SK-N-SH treated with all-trans-retinoic acid at 6 μM for 48 hours (cell line): ENCODE data around the gene FRMD4A.

Experiments used
- ATAC-seq: fragments of 200-7000 bp; cut with Tn5 transposase; 3 replicates; pipeline ENCODE4 v1.9.1; 2020; ENCODE audit warnings: mild to moderate bottlenecking, moderate library complexity
- ARNTL ChIP-seq: fragments of 450-650 bp; formaldehyde crosslinking; IDR thresholded peaks from 2 replicates; pipeline ENCODE4 v1.5.0; 2020; ENCODE audit warnings: low read depth, mild to moderate bottlenecking, moderate library complexity, borderline replicate concordance
- BACH2 ChIP-seq: fragments of 250-450 bp; sonication (Bioruptor Pico); IDR thresholded peaks from 2 replicates; pipeline ENCODE4 v1.9.0; 2021; ENCODE audit warnings: mild to moderate bottlenecking, borderline replicate concordance
- CSDC2 ChIP-seq: fragments of 250-450 bp; sonication (Bioruptor Pico); IDR thresholded peaks from 2 replicates; pipeline ENCODE4 v1.5.0; 2020; ENCODE audit warnings: mild to moderate bottlenecking, moderate library complexity
- ESRRG ChIP-seq: fragments of 250-450 bp; sonication (Bioruptor Pico); IDR thresholded peaks from 2 replicates; pipeline ENCODE4 v1.6.1; 2021; ENCODE audit warnings: mild to moderate bottlenecking
- GLIS3 ChIP-seq: fragments of 250-450 bp; sonication (Bioruptor Pico); IDR thresholded peaks from 2 replicates; pipeline ENCODE4 v1.5.0; 2020; ENCODE audit warnings: mild to moderate bottlenecking, moderate library complexity
- ISL1 ChIP-seq: fragments of 250-450 bp; sonication (Bioruptor Pico); IDR thresholded peaks from 2 replicates; pipeline ENCODE4 v2.1.2; 2022; ENCODE audit warnings: mild to moderate bottlenecking, moderate library complexity
- PPARA ChIP-seq: fragments of 250-450 bp; sonication (Bioruptor Pico); IDR thresholded peaks from 2 replicates; pipeline ENCODE4 v1.5.0; 2020; ENCODE audit warnings: mild to moderate bottlenecking, borderline replicate concordance
- RARB ChIP-seq: fragments of 250-450 bp; sonication (Bioruptor Pico); IDR thresholded peaks from 2 replicates; pipeline ENCODE4 v1.8.0; 2021; ENCODE audit warnings: mild to moderate bottlenecking, moderate library complexity
- TCF4 ChIP-seq: fragments of 250-450 bp; sonication (Bioruptor Pico); IDR thresholded peaks from 2 replicates; pipeline ENCODE4 v1.8.0; 2021; ENCODE audit warnings: mild to moderate bottlenecking, moderate library complexity, borderline replicate concordance
- TOX ChIP-seq: fragments of 250-450 bp; sonication (Bioruptor Pico); IDR thresholded peaks from 2 replicates; pipeline ENCODE4 v1.8.0; 2021; ENCODE audit warnings: mild to moderate bottlenecking, moderate library complexity, borderline replicate concordance
- ZC3H10 ChIP-seq: fragments of 250-450 bp; sonication (Bioruptor Pico); IDR thresholded peaks from 2 replicates; pipeline ENCODE4 v1.5.1; 2021; ENCODE audit warnings: mild to moderate bottlenecking, moderate library complexity
- ZFP30 ChIP-seq: fragments of 450-650 bp; formaldehyde crosslinking; IDR thresholded peaks from 2 replicates; pipeline ENCODE4 v1.5.0; 2022; ENCODE audit warnings: mild to moderate bottlenecking, moderate library complexity
- ZNF565 ChIP-seq: fragments of 450-650 bp; formaldehyde crosslinking; conservative IDR thresholded peaks from 2 replicates; pipeline ENCODE4 v1.5.0; 2020; ENCODE audit warnings: low read depth, mild to moderate bottlenecking, moderate library complexity
- ZNF70 ChIP-seq: fragments of 450-650 bp; formaldehyde crosslinking; IDR thresholded peaks from 2 replicates; pipeline ENCODE4 v1.5.0; 2020; ENCODE audit warnings: mild to moderate bottlenecking, moderate library complexity
- TF ChIP-seq, protein P1 (sequence below): fragments of 250-450 bp; sonication (Bioruptor Pico); IDR thresholded peaks from 2 replicates; pipeline ENCODE4 v1.5.0; 2020; ENCODE audit warnings: mild to moderate bottlenecking, moderate library complexity
- TF ChIP-seq, protein P2 (sequence below): fragments of 250-450 bp; sonication (Bioruptor Pico); IDR thresholded peaks from 2 replicates; pipeline ENCODE4 v1.5.1; 2020; ENCODE audit warnings: low read depth, mild to moderate bottlenecking, moderate library complexity
- TF ChIP-seq, protein P3 (sequence below): fragments of 250-450 bp; sonication (Bioruptor Pico); IDR thresholded peaks from 2 replicates; pipeline ENCODE4 v1.8.0; 2020; ENCODE audit warnings: mild to moderate bottlenecking, moderate library complexity, borderline replicate concordance
- TF ChIP-seq, protein P4 (sequence below): fragments of 250-450 bp; sonication (Bioruptor Pico); IDR thresholded peaks from 2 replicates; pipeline ENCODE4 v1.8.0; 2021; ENCODE audit warnings: low read depth, mild to moderate bottlenecking, moderate library complexity, borderline replicate concordance
- TF ChIP-seq, protein P5 (sequence below): fragments of 250-450 bp; sonication (Bioruptor Pico); IDR thresholded peaks from 2 replicates; pipeline ENCODE4 v1.5.1; 2021; ENCODE audit warnings: mild to moderate bottlenecking, moderate library complexity

Gene FRMD4A

DNA sequence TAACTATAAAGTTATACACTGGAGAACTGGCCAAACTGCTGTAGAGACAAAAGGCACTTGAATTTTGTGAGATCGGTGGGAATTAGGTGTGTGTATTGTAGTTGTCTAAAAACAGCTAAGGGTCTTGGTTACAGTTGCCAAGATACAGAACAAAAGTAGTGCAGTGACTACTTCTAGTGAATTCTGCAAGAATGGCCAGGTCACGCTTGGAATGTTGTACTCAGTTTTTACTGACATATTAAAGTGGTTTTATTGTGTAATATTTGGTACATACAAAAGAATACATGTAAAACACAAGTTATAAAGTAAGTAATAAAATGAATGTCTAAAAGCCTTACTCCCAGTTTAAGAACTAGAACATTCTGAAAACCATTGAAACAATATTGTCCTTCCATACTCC, 701.6 kb downstream of the FRMD4A start:
- TF ChIP-seq ZNF565 (CRISPR knock-in tag) (no peak), BACH2 (CRISPR knock-in tag) (no peak), ARNTL (CRISPR knock-in tag) (no peak), ZFP30 (CRISPR knock-in tag) (no peak), TOX (CRISPR knock-in tag) (no peak), PPARA (no peak), CSDC2 (CRISPR knock-in tag) (no peak), ZNF70 (CRISPR knock-in tag) (no peak)
- TF ChIP-seq, protein P1, sequence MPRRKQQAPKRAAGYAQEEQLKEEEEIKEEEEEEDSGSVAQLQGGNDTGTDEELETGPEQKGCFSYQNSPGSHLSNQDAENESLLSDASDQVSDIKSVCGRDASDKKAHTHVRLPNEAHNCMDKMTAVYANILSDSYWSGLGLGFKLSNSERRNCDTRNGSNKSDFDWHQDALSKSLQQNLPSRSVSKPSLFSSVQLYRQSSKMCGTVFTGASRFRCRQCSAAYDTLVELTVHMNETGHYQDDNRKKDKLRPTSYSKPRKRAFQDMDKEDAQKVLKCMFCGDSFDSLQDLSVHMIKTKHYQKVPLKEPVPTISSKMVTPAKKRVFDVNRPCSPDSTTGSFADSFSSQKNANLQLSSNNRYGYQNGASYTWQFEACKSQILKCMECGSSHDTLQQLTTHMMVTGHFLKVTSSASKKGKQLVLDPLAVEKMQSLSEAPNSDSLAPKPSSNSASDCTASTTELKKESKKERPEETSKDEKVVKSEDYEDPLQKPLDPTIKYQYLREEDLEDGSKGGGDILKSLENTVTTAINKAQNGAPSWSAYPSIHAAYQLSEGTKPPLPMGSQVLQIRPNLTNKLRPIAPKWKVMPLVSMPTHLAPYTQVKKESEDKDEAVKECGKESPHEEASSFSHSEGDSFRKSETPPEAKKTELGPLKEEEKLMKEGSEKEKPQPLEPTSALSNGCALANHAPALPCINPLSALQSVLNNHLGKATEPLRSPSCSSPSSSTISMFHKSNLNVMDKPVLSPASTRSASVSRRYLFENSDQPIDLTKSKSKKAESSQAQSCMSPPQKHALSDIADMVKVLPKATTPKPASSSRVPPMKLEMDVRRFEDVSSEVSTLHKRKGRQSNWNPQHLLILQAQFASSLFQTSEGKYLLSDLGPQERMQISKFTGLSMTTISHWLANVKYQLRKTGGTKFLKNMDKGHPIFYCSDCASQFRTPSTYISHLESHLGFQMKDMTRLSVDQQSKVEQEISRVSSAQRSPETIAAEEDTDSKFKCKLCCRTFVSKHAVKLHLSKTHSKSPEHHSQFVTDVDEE = no peak
- TF ChIP-seq, all 23 proteins: peak for 0
- no peak for ATAC-seq

DNA sequence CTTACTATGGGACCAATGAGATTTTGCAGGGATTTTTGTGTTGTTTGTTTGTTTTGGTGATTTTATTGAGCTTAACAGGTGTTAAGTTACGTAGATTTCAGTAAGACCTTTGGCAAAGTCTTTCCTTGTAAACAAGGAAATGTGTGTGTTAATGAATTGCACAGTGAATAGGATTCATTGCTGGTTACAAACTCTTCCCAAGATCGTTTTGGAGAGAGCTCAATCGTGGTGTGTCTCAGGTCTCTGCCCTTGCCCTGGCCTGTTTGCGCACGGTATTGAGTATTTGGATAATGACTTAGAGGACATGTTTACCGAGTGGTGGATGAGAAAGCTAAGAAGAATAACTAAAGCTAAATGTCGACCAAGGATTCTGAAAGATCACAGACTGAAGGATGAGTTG, 702.1 kb downstream of the FRMD4A start:
- TF ChIP-seq RARB (no peak), CSDC2 (CRISPR knock-in tag) (no peak), TOX (CRISPR knock-in tag) (no peak), ISL1 (no peak), TCF4 (no peak), ARNTL (CRISPR knock-in tag) (no peak), ZFP30 (CRISPR knock-in tag) (no peak)
- TF ChIP-seq, protein P1 = no peak
- TF ChIP-seq, protein P2, sequence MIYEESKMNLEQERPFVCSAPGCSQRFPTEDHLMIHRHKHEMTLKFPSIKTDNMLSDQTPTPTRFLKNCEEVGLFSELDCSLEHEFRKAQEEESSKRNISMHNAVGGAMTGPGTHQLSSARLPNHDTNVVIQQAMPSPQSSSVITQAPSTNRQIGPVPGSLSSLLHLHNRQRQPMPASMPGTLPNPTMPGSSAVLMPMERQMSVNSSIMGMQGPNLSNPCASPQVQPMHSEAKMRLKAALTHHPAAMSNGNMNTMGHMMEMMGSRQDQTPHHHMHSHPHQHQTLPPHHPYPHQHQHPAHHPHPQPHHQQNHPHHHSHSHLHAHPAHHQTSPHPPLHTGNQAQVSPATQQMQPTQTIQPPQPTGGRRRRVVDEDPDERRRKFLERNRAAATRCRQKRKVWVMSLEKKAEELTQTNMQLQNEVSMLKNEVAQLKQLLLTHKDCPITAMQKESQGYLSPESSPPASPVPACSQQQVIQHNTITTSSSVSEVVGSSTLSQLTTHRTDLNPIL (CRISPR knock-in tag) = no peak
- TF ChIP-seq, protein P3, sequence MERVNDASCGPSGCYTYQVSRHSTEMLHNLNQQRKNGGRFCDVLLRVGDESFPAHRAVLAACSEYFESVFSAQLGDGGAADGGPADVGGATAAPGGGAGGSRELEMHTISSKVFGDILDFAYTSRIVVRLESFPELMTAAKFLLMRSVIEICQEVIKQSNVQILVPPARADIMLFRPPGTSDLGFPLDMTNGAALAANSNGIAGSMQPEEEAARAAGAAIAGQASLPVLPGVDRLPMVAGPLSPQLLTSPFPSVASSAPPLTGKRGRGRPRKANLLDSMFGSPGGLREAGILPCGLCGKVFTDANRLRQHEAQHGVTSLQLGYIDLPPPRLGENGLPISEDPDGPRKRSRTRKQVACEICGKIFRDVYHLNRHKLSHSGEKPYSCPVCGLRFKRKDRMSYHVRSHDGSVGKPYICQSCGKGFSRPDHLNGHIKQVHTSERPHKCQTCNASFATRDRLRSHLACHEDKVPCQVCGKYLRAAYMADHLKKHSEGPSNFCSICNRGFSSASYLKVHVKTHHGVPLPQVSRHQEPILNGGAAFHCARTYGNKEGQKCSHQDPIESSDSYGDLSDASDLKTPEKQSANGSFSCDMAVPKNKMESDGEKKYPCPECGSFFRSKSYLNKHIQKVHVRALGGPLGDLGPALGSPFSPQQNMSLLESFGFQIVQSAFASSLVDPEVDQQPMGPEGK (CRISPR knock-in tag) = no peak
- TF ChIP-seq, protein P4, sequence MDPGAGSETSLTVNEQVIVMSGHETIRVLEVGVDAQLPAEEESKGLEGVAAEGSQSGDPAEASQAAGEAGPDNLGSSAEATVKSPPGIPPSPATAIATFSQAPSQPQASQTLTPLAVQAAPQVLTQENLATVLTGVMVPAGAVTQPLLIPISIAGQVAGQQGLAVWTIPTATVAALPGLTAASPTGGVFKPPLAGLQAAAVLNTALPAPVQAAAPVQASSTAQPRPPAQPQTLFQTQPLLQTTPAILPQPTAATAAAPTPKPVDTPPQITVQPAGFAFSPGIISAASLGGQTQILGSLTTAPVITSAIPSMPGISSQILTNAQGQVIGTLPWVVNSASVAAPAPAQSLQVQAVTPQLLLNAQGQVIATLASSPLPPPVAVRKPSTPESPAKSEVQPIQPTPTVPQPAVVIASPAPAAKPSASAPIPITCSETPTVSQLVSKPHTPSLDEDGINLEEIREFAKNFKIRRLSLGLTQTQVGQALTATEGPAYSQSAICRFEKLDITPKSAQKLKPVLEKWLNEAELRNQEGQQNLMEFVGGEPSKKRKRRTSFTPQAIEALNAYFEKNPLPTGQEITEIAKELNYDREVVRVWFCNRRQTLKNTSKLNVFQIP (CRISPR knock-in tag) = no peak
- no peak for ATAC-seq

DNA sequence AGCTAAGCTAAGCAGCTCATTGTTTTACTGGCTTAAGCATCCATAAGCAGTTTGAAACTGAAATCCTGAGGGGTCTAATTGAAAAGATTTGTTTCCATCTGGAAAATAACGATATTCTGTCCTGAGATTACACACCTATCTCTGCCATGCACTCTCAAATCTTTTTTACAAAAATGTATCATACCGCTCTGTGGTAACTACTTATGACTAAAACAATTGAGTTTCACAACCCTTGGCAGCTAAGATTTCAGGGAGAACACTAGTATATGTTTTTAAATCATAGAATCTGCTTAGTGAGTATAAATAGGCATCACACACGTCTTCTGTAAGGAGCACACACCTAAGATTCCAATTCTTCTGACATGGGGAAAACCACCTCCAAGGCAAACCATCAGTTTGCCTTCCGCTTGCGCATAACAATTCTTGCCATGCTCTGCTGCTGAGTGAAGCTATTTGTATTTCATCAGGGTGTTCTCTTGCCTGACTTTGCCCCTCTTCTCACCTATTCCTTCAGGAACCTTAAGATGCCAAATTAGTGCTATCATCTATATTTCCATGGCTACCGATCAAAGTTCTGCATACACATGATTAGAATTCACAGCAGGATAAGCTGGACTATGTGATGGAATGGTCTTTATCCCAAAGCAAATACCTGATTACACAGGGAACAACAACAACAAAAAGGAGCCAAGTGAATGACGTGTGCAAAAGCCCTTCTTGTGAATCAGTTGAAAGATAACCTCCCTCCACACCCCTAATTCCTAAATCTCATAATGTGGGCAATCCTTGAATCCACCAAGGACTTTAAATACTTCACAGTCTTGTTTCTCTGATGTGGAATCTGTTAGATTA, 703.0 kb downstream of the FRMD4A start:
- no peak for ATAC-seq
- TF ChIP-seq ZC3H10 (no peak), BACH2 (CRISPR knock-in tag) (no peak), GLIS3 (CRISPR knock-in tag) (no peak), ARNTL (CRISPR knock-in tag) (no peak), RARB (no peak), PPARA (no peak), ISL1 (no peak), ESRRG (no peak), CSDC2 (CRISPR knock-in tag) (no peak)
- TF ChIP-seq, protein P1 = no peak
- TF ChIP-seq, protein P5, sequence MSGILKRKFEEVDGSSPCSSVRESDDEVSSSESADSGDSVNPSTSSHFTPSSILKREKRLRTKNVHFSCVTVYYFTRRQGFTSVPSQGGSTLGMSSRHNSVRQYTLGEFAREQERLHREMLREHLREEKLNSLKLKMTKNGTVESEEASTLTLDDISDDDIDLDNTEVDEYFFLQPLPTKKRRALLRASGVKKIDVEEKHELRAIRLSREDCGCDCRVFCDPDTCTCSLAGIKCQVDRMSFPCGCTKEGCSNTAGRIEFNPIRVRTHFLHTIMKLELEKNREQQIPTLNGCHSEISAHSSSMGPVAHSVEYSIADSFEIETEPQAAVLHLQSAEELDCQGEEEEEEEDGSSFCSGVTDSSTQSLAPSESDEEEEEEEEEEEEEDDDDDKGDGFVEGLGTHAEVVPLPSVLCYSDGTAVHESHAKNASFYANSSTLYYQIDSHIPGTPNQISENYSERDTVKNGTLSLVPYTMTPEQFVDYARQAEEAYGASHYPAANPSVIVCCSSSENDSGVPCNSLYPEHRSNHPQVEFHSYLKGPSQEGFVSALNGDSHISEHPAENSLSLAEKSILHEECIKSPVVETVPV = no peak
